Tibial nerve (tissue), 3 donors: ENCODE data around the gene CCDC180.

Source experiments
- POLR2A ChIP-seq, 2 donors: fragments of 450-650 bp; IDR thresholded peaks; one replicate each; pipeline ENCODE4 v1.6.1; 2017; ENCODE audit warnings: antibody characterized with exemption in 2 of 2, mild to moderate bottlenecking in 2 of 2, moderate library complexity in 2 of 2
- TF ChIP-seq, protein P1 (sequence below), 5 experiments: fragments of 200-600 bp in 3 of 5; fragments of 450-650 bp in 2 of 5; sonication (generic) in 3 of 5; IDR thresholded peaks; one replicate each; pipeline ENCODE4 v1.5.1; 2016 to 2019; ENCODE audit warnings: antibody characterized with exemption in 5 of 5, mild to moderate bottlenecking in 3 of 5, moderate library complexity in 2 of 5

DNA sequence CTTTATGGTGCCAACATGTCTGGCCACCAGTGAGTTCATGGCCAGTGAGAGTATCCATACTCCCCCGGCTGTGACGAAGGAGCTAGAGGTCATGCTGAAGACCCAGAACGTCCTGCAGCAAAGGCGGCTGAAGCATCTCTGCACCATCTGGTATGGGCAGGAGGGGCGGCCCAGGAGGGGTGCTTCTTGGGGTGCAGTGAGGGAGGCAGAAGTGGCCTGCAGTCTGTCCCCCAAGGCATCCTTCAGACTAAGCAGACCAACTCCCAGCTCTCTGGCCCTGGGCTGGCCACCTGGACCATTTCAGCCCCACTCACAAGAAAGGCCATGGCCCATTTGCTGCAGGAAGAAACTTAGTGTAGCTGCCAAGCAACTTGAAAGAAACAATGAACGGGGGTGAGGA lies 11.0 kb downstream of the CCDC180 start:
- TF ChIP-seq, protein P1, sequence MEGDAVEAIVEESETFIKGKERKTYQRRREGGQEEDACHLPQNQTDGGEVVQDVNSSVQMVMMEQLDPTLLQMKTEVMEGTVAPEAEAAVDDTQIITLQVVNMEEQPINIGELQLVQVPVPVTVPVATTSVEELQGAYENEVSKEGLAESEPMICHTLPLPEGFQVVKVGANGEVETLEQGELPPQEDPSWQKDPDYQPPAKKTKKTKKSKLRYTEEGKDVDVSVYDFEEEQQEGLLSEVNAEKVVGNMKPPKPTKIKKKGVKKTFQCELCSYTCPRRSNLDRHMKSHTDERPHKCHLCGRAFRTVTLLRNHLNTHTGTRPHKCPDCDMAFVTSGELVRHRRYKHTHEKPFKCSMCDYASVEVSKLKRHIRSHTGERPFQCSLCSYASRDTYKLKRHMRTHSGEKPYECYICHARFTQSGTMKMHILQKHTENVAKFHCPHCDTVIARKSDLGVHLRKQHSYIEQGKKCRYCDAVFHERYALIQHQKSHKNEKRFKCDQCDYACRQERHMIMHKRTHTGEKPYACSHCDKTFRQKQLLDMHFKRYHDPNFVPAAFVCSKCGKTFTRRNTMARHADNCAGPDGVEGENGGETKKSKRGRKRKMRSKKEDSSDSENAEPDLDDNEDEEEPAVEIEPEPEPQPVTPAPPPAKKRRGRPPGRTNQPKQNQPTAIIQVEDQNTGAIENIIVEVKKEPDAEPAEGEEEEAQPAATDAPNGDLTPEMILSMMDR (IDR thresholded peaks at IDR 0.05), result no peak
- TF ChIP-seq POLR2A (IDR thresholded peaks at IDR 0.05), result no peak
